ENCODE results near the gene ROBO3.

DNA sequence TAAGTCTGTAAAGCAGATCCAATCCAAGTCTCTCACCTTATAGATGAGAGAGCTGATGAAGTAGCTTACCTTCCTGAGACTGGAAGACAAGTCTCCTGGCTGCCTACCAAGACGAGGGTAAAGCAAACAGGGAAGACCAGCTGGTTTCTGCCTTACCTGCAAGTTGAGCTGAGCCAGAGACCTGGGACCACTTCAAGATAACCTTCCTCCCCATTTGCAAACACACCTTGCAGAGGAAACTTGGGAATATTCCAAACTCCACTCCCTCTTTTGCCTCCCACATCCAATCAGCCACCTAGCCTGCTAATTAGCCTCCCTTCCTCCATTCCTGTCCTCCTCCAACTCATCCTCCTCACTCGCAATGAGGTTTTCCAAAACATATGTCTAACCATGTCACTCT, 23.4 kb upstream of the ROBO3 start:
- TF ChIP-seq, protein P1, sequence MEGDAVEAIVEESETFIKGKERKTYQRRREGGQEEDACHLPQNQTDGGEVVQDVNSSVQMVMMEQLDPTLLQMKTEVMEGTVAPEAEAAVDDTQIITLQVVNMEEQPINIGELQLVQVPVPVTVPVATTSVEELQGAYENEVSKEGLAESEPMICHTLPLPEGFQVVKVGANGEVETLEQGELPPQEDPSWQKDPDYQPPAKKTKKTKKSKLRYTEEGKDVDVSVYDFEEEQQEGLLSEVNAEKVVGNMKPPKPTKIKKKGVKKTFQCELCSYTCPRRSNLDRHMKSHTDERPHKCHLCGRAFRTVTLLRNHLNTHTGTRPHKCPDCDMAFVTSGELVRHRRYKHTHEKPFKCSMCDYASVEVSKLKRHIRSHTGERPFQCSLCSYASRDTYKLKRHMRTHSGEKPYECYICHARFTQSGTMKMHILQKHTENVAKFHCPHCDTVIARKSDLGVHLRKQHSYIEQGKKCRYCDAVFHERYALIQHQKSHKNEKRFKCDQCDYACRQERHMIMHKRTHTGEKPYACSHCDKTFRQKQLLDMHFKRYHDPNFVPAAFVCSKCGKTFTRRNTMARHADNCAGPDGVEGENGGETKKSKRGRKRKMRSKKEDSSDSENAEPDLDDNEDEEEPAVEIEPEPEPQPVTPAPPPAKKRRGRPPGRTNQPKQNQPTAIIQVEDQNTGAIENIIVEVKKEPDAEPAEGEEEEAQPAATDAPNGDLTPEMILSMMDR (IDR thresholded peaks at IDR 0.05) = no peak
- TF ChIP-seq POLR2A (IDR thresholded peaks at IDR 0.05) = no peak

Data from lower leg skin (tissue), 3 donors.